T-cell (primary cell): Measurements from ENCODE around the gene NAPB. TPM values are rescaled to one million over a fixed set of nuclear protein-coding genes. Genes with fewer than 3 reads are reported as not detected.

ENCODE experiments used
- ATAC-seq, 4 experiments: fragments of 200-7000 bp in 3 of 4; fragments of 150-1000 bp in 1 of 4; cut with Tn5 transposase; replicated peaks in 1 of 4; 1 replicate in 3 of 4; 2 replicates in 1 of 4; pipeline ENCODE4 v1.10.0; 2021; ENCODE audit warnings: moderate library complexity in 3 of 4, mild to moderate bottlenecking in 2 of 4, moderate number of reproducible peaks in 1 of 4
- CTCF ChIA-PET, 2 donors: fragments of 300-600 bp; sonication (Branson Sonifier 250); formaldehyde crosslinking; loops; one replicate each; lab custom pipeline; 2022; ENCODE audit warnings: antibody characterized with exemption in 2 of 2; lab: Charles Lee
- POLR2A ChIA-PET, 2 donors: fragments of 300-600 bp; sonication (Branson Sonifier 250); formaldehyde crosslinking; loops; one replicate each; lab custom pipeline; 2022; ENCODE audit warnings: antibody characterized with exemption in 2 of 2; lab: Charles Lee
- DNase-seq, 35 experiments: peaks; one replicate each; pipeline versions ENCODE4 v3.0.0 to v3.0.0-alpha.2; 2013 to 2023
- H3K27ac ChIP-seq: one replicate; pipeline ENCODE4 v1.5.1; 2013; ENCODE audit warnings: low read length
- H3K27me3 ChIP-seq, 2 experiments: replicated peaks in 1 of 2; 1 replicate in 1 of 2; 2 replicates in 1 of 2; pipeline versions ENCODE4 v1.6.1 to v1.7.0; 2013; ENCODE audit warnings: low read length in 1 of 2, mixed read lengths in 1 of 2; ENCODE audit not compliant: control insufficient read depth in 2 of 2, insufficient read depth in 2 of 2; ENCODE audit errors: extremely low read depth in 1 of 2
- H3K36me3 ChIP-seq, 2 donors: 1 replicate in 1 of 2; 2 replicates in 1 of 2; pipeline versions ENCODE4 v1.6.1 to v1.7.0; 2013; ENCODE audit warnings: low read length in 1 of 2; ENCODE audit not compliant: control insufficient read depth in 2 of 2, insufficient read depth in 1 of 2; ENCODE audit errors: extremely low read depth in 1 of 2
- H3K4me1 ChIP-seq, 2 experiments: 1 replicate in 1 of 2; 2 replicates in 1 of 2; pipeline versions ENCODE4 v1.6.1 to v1.7.0; 2013; ENCODE audit warnings: low read length in 2 of 2, mixed read lengths in 1 of 2; ENCODE audit not compliant: insufficient read depth in 2 of 2, control insufficient read depth in 1 of 2; ENCODE audit errors: extremely low read depth in 1 of 2
- H3K4me3 ChIP-seq, 2 donors: 1 replicate in 1 of 2; 2 replicates in 1 of 2; pipeline versions ENCODE4 v1.5.1 to v1.7.0; 2013; ENCODE audit warnings: mild to moderate bottlenecking in 2 of 2, low read length in 1 of 2, moderate library complexity in 1 of 2; ENCODE audit not compliant: control insufficient read depth in 1 of 2; ENCODE audit errors: extremely low read depth in 1 of 2
- H3K9me3 ChIP-seq: 2 replicates; pipeline ENCODE4 v1.7.0; 2013
- H3K27ac Mint-ChIP-seq, 2 donors: one replicate each; pipeline ENCODE4 v1.8.0; 2020 to 2021; ENCODE audit warnings: mild to moderate bottlenecking in 2 of 2, mixed read lengths in 2 of 2
- H3K27me3 Mint-ChIP-seq, 2 donors: one replicate each; pipeline ENCODE4 v1.8.0; 2021 to 2022; ENCODE audit warnings: mixed read lengths in 2 of 2
- H3K36me3 Mint-ChIP-seq: one replicate; pipeline ENCODE4 v1.8.0; 2021; ENCODE audit warnings: mixed read lengths
- H3K4me1 Mint-ChIP-seq, 3 donors: one replicate each; pipeline ENCODE4 v1.8.0; 2020 to 2022; ENCODE audit warnings: mixed read lengths in 3 of 3, mild to moderate bottlenecking in 1 of 3
- H3K4me3 Mint-ChIP-seq, 3 donors: one replicate each; pipeline ENCODE4 v1.8.0; 2020 to 2022; ENCODE audit warnings: mild to moderate bottlenecking in 3 of 3, mixed read lengths in 3 of 3, moderate library complexity in 3 of 3
- H3K9me3 Mint-ChIP-seq, 3 donors: one replicate each; pipeline ENCODE4 v1.8.0; 2020 to 2022; ENCODE audit warnings: mixed read lengths in 3 of 3
- WGBS: methylation state at CpG from one replicate; pipeline ENCODE4 v1.1.5; 2013; ENCODE audit warnings: missing lambda C conversion rate; ENCODE audit not compliant: insufficient coverage; 5-methylcytosine and 5-hydroxymethylcytosine counted together
- total RNA-seq, 35 experiments: library from RNA in 6 of 35; stranded (reverse) in 6 of 35; fragments of 120-200 nt in 1 of 35; gene quantifications; one replicate each; pipeline versions ENCODE4 v1.2.1 to v1.2.4 and lab custom pipeline; 2013 to 2026

NAPB gene
- total RNA-seq, 5 donors from 2014 or later (not counting 1 experiment from before 2014, with no cell fraction given): 10.4 to 14.6 (median 12.2) TPM

- peaks cover 0 to 9% of the 10 kb centered on the region in 2 experiments for H3K27me3 ChIP-seq
- 73% methylated on average over 1 of the region's 1 CpG for WGBS
- H3K27ac Mint-ChIP-seq: no peak overlapping the region
- H3K4me3 ChIP-seq: no peak overlapping the region
- no peak overlapping the region for H3K27ac ChIP-seq
- H3K9me3 ChIP-seq: no peaks in the 10 kb centered on the region
- H3K4me1 ChIP-seq: peaks cover under 1 to 13% of the 10 kb centered on the region in 2 experiments
- ChIA-PET POLR2A (no interaction called here), CTCF (no interaction called here)
- H3K4me1 Mint-ChIP-seq: peaks cover 2 to 9% (median 4%) of the 10 kb centered on the region in 3 donors
- H3K9me3 Mint-ChIP-seq: no peaks in the 10 kb centered on the region
- H3K36me3 ChIP-seq: no peaks in the 10 kb centered on the region
- H3K27me3 Mint-ChIP-seq: peaks cover 0 to 1% of the 10 kb centered on the region in 2 donors
- no peak for ATAC-seq
- DNase-seq: no peak
- H3K4me3 Mint-ChIP-seq: no peak overlapping the region
- no peaks in the 10 kb centered on the region for H3K36me3 Mint-ChIP-seq
These were observed 29.6 kb upstream of the NAPB start for GRCh38 chr20:23450877-23451276.

GRCh38 chr20:23449421-23449820 lies 28.1 kb upstream of the NAPB start:
- Histone ChIP-seq H3K4me1 (peaks cover 0 to 7% of the 10 kb centered on the region in 2 experiments), H3K27me3 (peaks cover 0 to 5% of the 10 kb centered on the region in 2 experiments), H3K9me3 (no peaks in the 10 kb centered on the region), H3K36me3 (no peaks in the 10 kb centered on the region), H3K27ac (no peak overlapping the region), H3K4me3 (no peak overlapping the region)
- no peak overlapping the region for H3K4me3 Mint-ChIP-seq
- H3K9me3 Mint-ChIP-seq: no peaks in the 10 kb centered on the region
- ChIA-PET CTCF (no interaction called here), POLR2A (no interaction called here)
- 11% methylated on average over 3 of the region's 3 CpGs for WGBS
- DNase-seq (no peak), ATAC-seq (no peak)
- H3K27me3 Mint-ChIP-seq: no peaks in the 10 kb centered on the region
- H3K27ac Mint-ChIP-seq: no peak overlapping the region
- H3K4me1 Mint-ChIP-seq: peaks cover 0 to 5% (median 0%) of the 10 kb centered on the region in 3 donors
- H3K36me3 Mint-ChIP-seq: no peaks in the 10 kb centered on the region

- Mint-ChIP-seq H3K9me3 (no peaks in the 10 kb centered on the region), H3K27me3 (no peaks in the 10 kb centered on the region), H3K4me1 (peaks cover 0 to 5% (median 0%) of the 10 kb centered on the region in 3 donors), H3K36me3 (no peaks in the 10 kb centered on the region), H3K27ac (no peak overlapping the region), H3K4me3 (no peak overlapping the region)
- 100% methylated on average over 1 of the region's 5 CpGs for WGBS
- Histone ChIP-seq H3K4me1 (peaks cover 0 to 7% of the 10 kb centered on the region in 2 experiments), H3K27me3 (no peaks in the 10 kb centered on the region), H3K27ac (no peak overlapping the region), H3K4me3 (no peak overlapping the region), H3K36me3 (no peaks in the 10 kb centered on the region), H3K9me3 (no peaks in the 10 kb centered on the region)
- DNase-seq: no peak
- ATAC-seq: no peak
- ChIA-PET POLR2A (no interaction called here), CTCF (no interaction called here)
These were observed 26.9 kb upstream of the NAPB start for GRCh38 chr20:23448167-23448566.

- CTCF ChIA-PET: interaction anchor here in 1 of 2 donors (1.0 kb wide), 1 partner anchor 9 kb away, joined by 7 read pairs; no protein-coding TSS in a partner anchor
- ATAC-seq (no peak), DNase-seq (no peak)
- Mint-ChIP-seq H3K36me3 (no peaks in the 10 kb centered on the region), H3K27me3 (no peaks in the 10 kb centered on the region), H3K4me3 (no peak overlapping the region), H3K4me1 (peaks cover 0 to 5% (median 0%) of the 10 kb centered on the region in 3 donors), H3K27ac (no peak overlapping the region), H3K9me3 (no peaks in the 10 kb centered on the region)
- no peaks in the 10 kb centered on the region for H3K9me3 ChIP-seq
- H3K4me3 ChIP-seq: no peak overlapping the region
- H3K27me3 ChIP-seq: peaks cover 0 to 6% of the 10 kb centered on the region in 2 experiments
- H3K36me3 ChIP-seq: no peaks in the 10 kb centered on the region
- POLR2A ChIA-PET: interaction anchor here in 1 of 2 donors (0.6 kb wide), 1 partner anchor 12 kb away, joined by 7 read pairs; no protein-coding TSS in a partner anchor
- peaks cover 0 to 7% of the 10 kb centered on the region in 2 experiments for H3K4me1 ChIP-seq
- WGBS: 98% methylated on average over 6 of the region's 8 CpGs
- no peak overlapping the region for H3K27ac ChIP-seq
These were observed 25.2 kb upstream of the NAPB start for GRCh38 chr20:23446505-23446904.

GRCh38 chr20:23445596-23446217 lies 24.4 kb upstream of the NAPB start:
- H3K27ac ChIP-seq: no peak overlapping the region
- DNase-seq (no peak), ATAC-seq (no peak)
- H3K4me3 Mint-ChIP-seq: no peak overlapping the region
- H3K36me3 ChIP-seq: no peaks in the 10 kb centered on the region
- no peaks in the 10 kb centered on the region for H3K27me3 Mint-ChIP-seq
- no peak overlapping the region for H3K4me3 ChIP-seq
- 95% methylated on average over 7 of the region's 7 CpGs for WGBS
- H3K4me1 Mint-ChIP-seq: peaks cover 0 to 5% (median 0%) of the 10 kb centered on the region in 3 donors
- no peaks in the 10 kb centered on the region for H3K9me3 ChIP-seq
- peaks cover 0 to 6% of the 10 kb centered on the region in 2 experiments for H3K27me3 ChIP-seq
- POLR2A ChIA-PET: no interaction called here
- no peak overlapping the region for H3K27ac Mint-ChIP-seq
- H3K4me1 ChIP-seq: peaks cover 0 to 7% of the 10 kb centered on the region in 2 experiments
- no peaks in the 10 kb centered on the region for H3K36me3 Mint-ChIP-seq
- CTCF ChIA-PET: interaction anchor here in 1 of 2 donors (0.6 to 0.7 kb wide), 3 partner anchors 20 to 754 kb away, joined by 3 to 5 read pairs (median 3); no protein-coding TSS in a partner anchor
- H3K9me3 Mint-ChIP-seq: no peaks in the 10 kb centered on the region

- ChIA-PET CTCF (interaction anchor here in 1 of 2 donors (0.6 to 0.7 kb wide), 3 partner anchors 21 to 40 kb away, joined by 3 read pairs; no protein-coding TSS in a partner anchor), POLR2A (no interaction called here)
- no peak for DNase-seq
- Histone ChIP-seq H3K27ac (no peak overlapping the region), H3K27me3 (peaks cover 0 to 6% of the 10 kb centered on the region in 2 experiments), H3K36me3 (no peaks in the 10 kb centered on the region), H3K4me3 (no peak overlapping the region), H3K9me3 (no peaks in the 10 kb centered on the region), H3K4me1 (peaks cover 0 to 7% of the 10 kb centered on the region in 2 experiments)
- ATAC-seq: no peak
- 83% methylated on average over 4 of the region's 4 CpGs for WGBS
- H3K4me3 Mint-ChIP-seq: no peak overlapping the region
- peaks cover 0 to 5% (median 0%) of the 10 kb centered on the region in 3 donors for H3K4me1 Mint-ChIP-seq
- no peaks in the 10 kb centered on the region for H3K36me3 Mint-ChIP-seq
- no peak overlapping the region for H3K27ac Mint-ChIP-seq
- no peaks in the 10 kb centered on the region for H3K27me3 Mint-ChIP-seq
- no peaks in the 10 kb centered on the region for H3K9me3 Mint-ChIP-seq
These were observed 23.6 kb upstream of the NAPB start for GRCh38 chr20:23444859-23445258.
